ENCODE data around the gene CENPO.

Gene CENPO

GRCh38 chr2:24818721-24819167 lies 25.5 kb downstream of the CENPO start:
- TF ChIP-seq, protein P1, sequence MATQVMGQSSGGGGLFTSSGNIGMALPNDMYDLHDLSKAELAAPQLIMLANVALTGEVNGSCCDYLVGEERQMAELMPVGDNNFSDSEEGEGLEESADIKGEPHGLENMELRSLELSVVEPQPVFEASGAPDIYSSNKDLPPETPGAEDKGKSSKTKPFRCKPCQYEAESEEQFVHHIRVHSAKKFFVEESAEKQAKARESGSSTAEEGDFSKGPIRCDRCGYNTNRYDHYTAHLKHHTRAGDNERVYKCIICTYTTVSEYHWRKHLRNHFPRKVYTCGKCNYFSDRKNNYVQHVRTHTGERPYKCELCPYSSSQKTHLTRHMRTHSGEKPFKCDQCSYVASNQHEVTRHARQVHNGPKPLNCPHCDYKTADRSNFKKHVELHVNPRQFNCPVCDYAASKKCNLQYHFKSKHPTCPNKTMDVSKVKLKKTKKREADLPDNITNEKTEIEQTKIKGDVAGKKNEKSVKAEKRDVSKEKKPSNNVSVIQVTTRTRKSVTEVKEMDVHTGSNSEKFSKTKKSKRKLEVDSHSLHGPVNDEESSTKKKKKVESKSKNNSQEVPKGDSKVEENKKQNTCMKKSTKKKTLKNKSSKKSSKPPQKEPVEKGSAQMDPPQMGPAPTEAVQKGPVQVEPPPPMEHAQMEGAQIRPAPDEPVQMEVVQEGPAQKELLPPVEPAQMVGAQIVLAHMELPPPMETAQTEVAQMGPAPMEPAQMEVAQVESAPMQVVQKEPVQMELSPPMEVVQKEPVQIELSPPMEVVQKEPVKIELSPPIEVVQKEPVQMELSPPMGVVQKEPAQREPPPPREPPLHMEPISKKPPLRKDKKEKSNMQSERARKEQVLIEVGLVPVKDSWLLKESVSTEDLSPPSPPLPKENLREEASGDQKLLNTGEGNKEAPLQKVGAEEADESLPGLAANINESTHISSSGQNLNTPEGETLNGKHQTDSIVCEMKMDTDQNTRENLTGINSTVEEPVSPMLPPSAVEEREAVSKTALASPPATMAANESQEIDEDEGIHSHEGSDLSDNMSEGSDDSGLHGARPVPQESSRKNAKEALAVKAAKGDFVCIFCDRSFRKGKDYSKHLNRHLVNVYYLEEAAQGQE (IDR thresholded peaks at IDR 0.05; ENCODE audit: insufficient read depth in 1 of 2, low read depth in 2 of 2, low read length in 2 of 2) = no peak
- TF ChIP-seq POLR2AphosphoS5 (IDR thresholded peaks at IDR 0.05; ENCODE audit: low read depth, low read length) (no peak), TAF1 (IDR thresholded peaks at IDR 0.05; ENCODE audit: borderline replicate concordance, insufficient read depth, low read length) (no peak), SIN3A (IDR thresholded peaks at IDR 0.05; ENCODE audit: borderline replicate concordance, insufficient read depth, low read length) (no peak), FOXP2 (optimal IDR thresholded peaks at IDR 0.05; ENCODE audit: borderline replicate concordance, extremely low read depth, extremely low read length, insufficient read depth) (no peak)

GRCh38 chr2:24819442-24820174 lies 26.4 kb downstream of the CENPO start:
- TF ChIP-seq TAF1 (IDR thresholded peaks at IDR 0.05; ENCODE audit: borderline replicate concordance, insufficient read depth, low read length) = no peak
- no peak; the same call in 1 of the 2 replicates for TF ChIP-seq POLR2AphosphoS5 (IDR thresholded peaks at IDR 0.05; ENCODE audit: low read depth, low read length)
- no peak for TF ChIP-seq FOXP2 (optimal IDR thresholded peaks at IDR 0.05; ENCODE audit: borderline replicate concordance, extremely low read depth, extremely low read length, insufficient read depth)
- no peak for TF ChIP-seq SIN3A (IDR thresholded peaks at IDR 0.05; ENCODE audit: borderline replicate concordance, insufficient read depth, low read length)
- TF ChIP-seq, protein P1 (IDR thresholded peaks at IDR 0.05; ENCODE audit: insufficient read depth in 1 of 2, low read depth in 2 of 2, low read length in 2 of 2) = no peak

- TF ChIP-seq TAF1 (IDR thresholded peaks at IDR 0.05; ENCODE audit: borderline replicate concordance, insufficient read depth, low read length) (no peak), FOXP2 (optimal IDR thresholded peaks at IDR 0.05; ENCODE audit: borderline replicate concordance, extremely low read depth, extremely low read length, insufficient read depth) (no peak), POLR2AphosphoS5 (IDR thresholded peaks at IDR 0.05; ENCODE audit: low read depth, low read length) (no peak), SIN3A (IDR thresholded peaks at IDR 0.05; ENCODE audit: borderline replicate concordance, insufficient read depth, low read length) (no peak)
- TF ChIP-seq, protein P1 (IDR thresholded peaks at IDR 0.05; ENCODE audit: insufficient read depth in 1 of 2, low read depth in 2 of 2, low read length in 2 of 2) = no peak
Measured at GRCh38 chr2:24820175-24820513, 26.9 kb downstream of the CENPO start.

DNA sequence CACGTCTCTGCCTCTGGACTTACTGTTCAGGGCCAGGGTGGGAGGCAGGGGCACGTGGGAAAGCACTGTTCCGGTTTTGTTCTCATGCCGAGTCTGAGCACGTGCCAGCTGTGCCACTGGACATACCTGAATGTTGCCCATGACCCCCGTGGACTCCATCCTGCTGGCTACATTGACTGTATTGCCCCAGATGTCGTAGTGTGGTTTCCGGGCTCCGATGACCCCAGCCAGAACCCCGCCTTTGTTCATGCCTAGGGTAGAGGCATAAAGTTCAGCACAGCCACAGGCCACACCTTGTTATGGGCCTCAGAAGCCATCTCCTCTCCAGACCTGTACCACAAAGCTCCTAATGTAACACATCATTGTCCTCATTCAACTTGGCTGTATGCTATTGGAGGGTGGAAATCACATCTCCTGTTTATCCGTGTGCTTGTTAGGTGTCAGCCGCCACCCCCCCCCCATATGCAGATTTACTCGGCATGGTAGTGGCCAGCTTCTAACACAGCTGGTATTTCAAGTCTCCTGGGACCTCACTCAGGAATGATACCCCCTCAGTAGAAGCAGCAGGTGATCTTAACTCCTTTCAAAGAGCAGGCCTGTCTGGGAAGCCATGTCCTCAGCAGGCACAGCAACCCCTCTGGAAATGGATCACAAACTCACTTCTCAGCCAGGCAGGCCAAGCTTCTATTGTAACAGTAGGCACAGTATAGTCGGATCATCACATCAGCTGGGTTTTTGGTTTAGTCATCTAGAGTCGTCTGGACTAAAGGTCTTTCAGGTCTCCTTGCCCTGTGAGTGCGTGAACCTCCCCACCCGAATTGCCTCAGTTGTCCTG lies 27.6 kb downstream of the CENPO start:
- TF ChIP-seq SIN3A (IDR thresholded peaks at IDR 0.05; ENCODE audit: borderline replicate concordance, insufficient read depth, low read length) (no peak), POLR2AphosphoS5 (IDR thresholded peaks at IDR 0.05; ENCODE audit: low read depth, low read length) (no peak), TAF1 (IDR thresholded peaks at IDR 0.05; ENCODE audit: borderline replicate concordance, insufficient read depth, low read length) (no peak), FOXP2 (optimal IDR thresholded peaks at IDR 0.05; ENCODE audit: borderline replicate concordance, extremely low read depth, extremely low read length, insufficient read depth) (no peak)
- TF ChIP-seq, protein P1 (IDR thresholded peaks at IDR 0.05; ENCODE audit: insufficient read depth in 1 of 2, low read depth in 2 of 2, low read length in 2 of 2) = no peak
